Fibroblast of pulmonary artery (primary cell): ENCODE results near the gene MC1R.
"Not testable (repeated sequence)": the region's sequence is repeated elsewhere in the genome, so short reads cannot be mapped to it uniquely, and the experiment has no call there.

Experiments used
- DNase-seq: peaks from one replicate; pipeline ENCODE4 v3.0.0-alpha.2; 2010; ENCODE audit warnings: low read depth
- H3K4me3 ChIP-seq: replicated peaks from 2 replicates; pipeline ENCODE4 v1.5.1; 2011; ENCODE audit warnings: low read depth, mild to moderate bottlenecking, control low read depth, low read length, moderate library complexity
- CTCF ChIP-seq: IDR thresholded peaks from 2 replicates; pipeline ENCODE4 v1.5.1; 2011; ENCODE audit warnings: mild to moderate bottlenecking, control low read depth, low read length, inconsistent platforms; ENCODE audit errors: missing control alignments

The MC1R gene

GRCh38 chr16:89911375-89911774 is 7.3 kb upstream of the MC1R start:
- no peak for DNase-seq
- no peak for TF ChIP-seq CTCF
- no peak overlapping the region for H3K4me3 ChIP-seq

DNA sequence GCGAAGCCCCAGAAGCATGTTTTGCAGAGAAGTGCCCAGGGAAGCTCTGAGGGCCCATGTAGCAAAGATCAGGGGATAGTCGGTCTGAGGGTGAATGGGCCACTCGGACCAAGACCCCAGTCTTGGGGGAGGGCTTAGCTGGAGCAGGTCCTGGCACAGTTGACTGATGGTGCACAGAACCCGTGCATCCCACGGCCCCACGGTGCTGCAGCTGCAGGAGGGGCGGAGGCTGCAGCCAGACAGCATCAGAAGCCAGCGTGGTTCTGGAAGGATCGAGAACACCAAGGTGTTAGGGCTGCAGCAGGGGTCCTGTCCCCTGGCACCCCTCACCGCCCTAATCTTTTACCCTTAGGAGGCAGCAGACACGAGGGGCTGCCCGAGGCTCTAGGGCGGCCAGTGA is 6.5 kb upstream of the MC1R start:
- no peak for TF ChIP-seq CTCF
- DNase-seq, result no peak

GRCh38 chr16:89912627-89913026 is 6.0 kb upstream of the MC1R start:
- TF ChIP-seq CTCF, result no peak
- DNase-seq, result no peak
- H3K4me3 ChIP-seq, result no peak overlapping the region

More for the DNA sequence above, 6.5 kb upstream of the MC1R start:
- no peak overlapping the region for H3K4me3 ChIP-seq

DNA sequence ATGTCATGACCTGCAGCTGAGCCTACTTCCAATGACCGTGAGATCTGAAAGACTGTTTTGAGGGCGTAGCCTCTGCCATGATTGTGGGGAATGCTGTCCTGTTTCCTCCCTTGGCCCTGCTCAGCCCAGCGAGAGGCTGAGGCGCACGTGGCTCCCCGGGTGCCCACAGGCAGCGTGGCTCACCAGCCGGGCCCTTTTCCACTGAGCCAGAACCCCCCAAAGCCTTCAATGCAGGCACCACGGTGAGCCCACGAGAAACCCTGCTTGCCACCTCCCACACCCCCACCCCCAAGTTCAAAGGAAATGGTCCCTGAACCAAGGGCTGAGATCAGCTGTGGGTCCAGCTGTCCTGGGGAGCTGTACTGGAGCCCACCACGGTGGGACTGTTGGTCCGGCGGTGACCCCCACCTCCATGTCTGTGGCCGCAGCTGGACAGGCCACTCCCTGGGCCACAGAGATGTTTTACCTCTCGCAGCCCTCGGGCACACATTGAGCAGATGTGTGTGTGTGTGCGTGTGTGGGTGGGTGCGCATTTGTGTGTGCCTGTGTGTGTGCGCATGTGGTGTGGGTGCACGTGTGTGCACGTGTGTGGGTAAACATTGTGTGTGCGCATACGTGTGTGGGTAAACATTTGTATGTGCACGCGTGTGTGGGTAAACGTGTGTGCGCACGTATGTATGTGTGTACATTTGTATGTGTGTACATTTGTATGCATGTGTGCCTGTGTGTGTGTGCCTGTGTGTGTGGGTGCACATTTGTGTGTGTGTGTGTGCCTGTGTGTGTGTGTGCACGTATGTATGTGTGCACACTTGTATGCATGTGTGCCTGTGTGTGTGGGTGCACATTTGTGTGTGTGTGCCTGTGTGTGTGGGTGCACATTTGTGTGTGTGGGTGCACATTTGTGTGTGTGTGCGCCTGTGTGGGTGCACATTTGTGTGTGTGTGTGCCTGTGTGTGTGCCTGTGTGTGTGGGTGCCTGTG is 5.0 kb upstream of the MC1R start:
- no peak overlapping the region for H3K4me3 ChIP-seq
- no peak for TF ChIP-seq CTCF
- no peak for DNase-seq

- not testable (repeated sequence) for DNase-seq, H3K4me3 ChIP-seq
Observed at GRCh38 chr16:89914642-89915285, 3.9 kb upstream of the MC1R start.

GRCh38 chr16:89915303-89916232 is 3.1 kb upstream of the MC1R start:
- no peak for TF ChIP-seq CTCF
- DNase-seq, result no peak
- H3K4me3 ChIP-seq, result no peak overlapping the region
